HL-60 (cell line): Measurements from ENCODE around the gene NHP2.

Source experiments
- GABPA ChIP-seq: IDR thresholded peaks from 2 replicates; pipeline ENCODE4 v1.6.1; 2012; ENCODE audit warnings: low read depth
- POLR2AphosphoS5 ChIP-seq: IDR thresholded peaks from 2 replicates; pipeline ENCODE4 v1.6.1; 2012; ENCODE audit warnings: low read depth
- TF ChIP-seq, protein P1 (sequence below): IDR thresholded peaks from one replicate; pipeline ENCODE4 v1.5.1; 2011; ENCODE audit warnings: low read length, control low read depth, inconsistent platforms; ENCODE audit not compliant: insufficient read depth

DNA sequence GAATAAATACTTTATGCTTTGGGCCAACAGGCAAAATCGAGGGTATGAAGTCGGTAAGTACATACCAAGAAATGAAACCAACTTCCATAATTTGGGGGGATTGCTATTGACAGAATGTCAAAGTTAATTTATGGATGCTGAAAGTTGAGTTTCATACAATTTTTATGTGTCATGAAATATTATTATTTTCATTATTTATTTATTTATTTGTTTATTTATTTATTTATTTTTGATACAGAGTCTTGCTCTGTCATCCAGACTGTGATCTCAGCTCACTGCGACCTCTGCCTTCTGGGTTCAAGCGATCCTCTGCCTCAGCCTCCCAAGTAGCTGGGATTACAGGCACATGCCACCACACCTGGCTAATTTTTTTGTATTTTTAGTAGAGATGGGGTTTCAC lies 38.0 kb upstream of the NHP2 start:
- TF ChIP-seq, protein P1, sequence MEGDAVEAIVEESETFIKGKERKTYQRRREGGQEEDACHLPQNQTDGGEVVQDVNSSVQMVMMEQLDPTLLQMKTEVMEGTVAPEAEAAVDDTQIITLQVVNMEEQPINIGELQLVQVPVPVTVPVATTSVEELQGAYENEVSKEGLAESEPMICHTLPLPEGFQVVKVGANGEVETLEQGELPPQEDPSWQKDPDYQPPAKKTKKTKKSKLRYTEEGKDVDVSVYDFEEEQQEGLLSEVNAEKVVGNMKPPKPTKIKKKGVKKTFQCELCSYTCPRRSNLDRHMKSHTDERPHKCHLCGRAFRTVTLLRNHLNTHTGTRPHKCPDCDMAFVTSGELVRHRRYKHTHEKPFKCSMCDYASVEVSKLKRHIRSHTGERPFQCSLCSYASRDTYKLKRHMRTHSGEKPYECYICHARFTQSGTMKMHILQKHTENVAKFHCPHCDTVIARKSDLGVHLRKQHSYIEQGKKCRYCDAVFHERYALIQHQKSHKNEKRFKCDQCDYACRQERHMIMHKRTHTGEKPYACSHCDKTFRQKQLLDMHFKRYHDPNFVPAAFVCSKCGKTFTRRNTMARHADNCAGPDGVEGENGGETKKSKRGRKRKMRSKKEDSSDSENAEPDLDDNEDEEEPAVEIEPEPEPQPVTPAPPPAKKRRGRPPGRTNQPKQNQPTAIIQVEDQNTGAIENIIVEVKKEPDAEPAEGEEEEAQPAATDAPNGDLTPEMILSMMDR = no peak
- no peak for TF ChIP-seq GABPA
- no peak for TF ChIP-seq POLR2AphosphoS5
